ENCODE data around the gene OLR1.
"Not testable (repeated sequence)": the region's sequence is repeated elsewhere in the genome, so short reads cannot be mapped to it uniquely, and the experiment has no call there.

OLR1 gene

DNA sequence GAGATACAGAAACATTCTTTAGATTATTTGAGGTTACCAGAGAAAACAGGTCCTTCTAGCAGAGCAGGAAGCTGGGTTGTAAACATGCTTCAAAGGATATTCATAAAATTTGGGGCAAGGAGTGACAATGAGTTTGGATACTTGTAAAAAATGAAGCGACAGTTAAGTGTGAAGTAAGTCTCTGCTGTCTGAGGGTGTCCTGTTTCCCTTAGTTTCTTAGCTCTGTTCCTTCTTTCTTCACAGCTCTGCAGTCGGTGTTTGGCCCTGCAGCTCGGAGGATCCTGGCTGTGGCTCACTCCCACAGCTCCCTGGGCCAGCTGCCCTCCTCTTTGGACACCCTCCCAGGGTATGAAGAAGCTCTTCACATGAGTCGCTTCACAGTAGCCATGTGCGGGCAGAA, 17.7 kb upstream of the OLR1 start:
- Histone ChIP-seq H4K20me1 (ENCODE audit: insufficient read depth, low read length) (no peaks in the 10 kb centered on the region), H3K4me2 (ENCODE audit: low read length) (no peak overlapping the region), H3K27ac (ENCODE audit: low read length) (no peak overlapping the region), H3K36me3 (replicated peaks; ENCODE audit: low read depth, low read length) (no peaks in the 10 kb centered on the region), H3K9ac (ENCODE audit: low read length) (no peak overlapping the region), H3K9me3 (ENCODE audit: insufficient read depth, low read length) (no peaks in the 10 kb centered on the region), H2AFZ (ENCODE audit: low read depth, low read length) (no peak overlapping the region), H3K79me2 (ENCODE audit: low read length) (no peaks in the 10 kb centered on the region), H3K4me1 (ENCODE audit: low read length) (no peaks in the 10 kb centered on the region), H3K27me3 (ENCODE audit: low read depth, low read length) (peaks cover 51% of the 10 kb centered on the region), H3K4me3 (ENCODE audit: low read length) (no peak overlapping the region)
- TF ChIP-seq EZH2phosphoT487 (IDR thresholded peaks at IDR 0.05; ENCODE audit: low read depth) = no peak
- TF ChIP-seq, protein P1, sequence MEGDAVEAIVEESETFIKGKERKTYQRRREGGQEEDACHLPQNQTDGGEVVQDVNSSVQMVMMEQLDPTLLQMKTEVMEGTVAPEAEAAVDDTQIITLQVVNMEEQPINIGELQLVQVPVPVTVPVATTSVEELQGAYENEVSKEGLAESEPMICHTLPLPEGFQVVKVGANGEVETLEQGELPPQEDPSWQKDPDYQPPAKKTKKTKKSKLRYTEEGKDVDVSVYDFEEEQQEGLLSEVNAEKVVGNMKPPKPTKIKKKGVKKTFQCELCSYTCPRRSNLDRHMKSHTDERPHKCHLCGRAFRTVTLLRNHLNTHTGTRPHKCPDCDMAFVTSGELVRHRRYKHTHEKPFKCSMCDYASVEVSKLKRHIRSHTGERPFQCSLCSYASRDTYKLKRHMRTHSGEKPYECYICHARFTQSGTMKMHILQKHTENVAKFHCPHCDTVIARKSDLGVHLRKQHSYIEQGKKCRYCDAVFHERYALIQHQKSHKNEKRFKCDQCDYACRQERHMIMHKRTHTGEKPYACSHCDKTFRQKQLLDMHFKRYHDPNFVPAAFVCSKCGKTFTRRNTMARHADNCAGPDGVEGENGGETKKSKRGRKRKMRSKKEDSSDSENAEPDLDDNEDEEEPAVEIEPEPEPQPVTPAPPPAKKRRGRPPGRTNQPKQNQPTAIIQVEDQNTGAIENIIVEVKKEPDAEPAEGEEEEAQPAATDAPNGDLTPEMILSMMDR (IDR thresholded peaks at IDR 0.05; ENCODE audit: low read depth, low read length) = no peak

DNA sequence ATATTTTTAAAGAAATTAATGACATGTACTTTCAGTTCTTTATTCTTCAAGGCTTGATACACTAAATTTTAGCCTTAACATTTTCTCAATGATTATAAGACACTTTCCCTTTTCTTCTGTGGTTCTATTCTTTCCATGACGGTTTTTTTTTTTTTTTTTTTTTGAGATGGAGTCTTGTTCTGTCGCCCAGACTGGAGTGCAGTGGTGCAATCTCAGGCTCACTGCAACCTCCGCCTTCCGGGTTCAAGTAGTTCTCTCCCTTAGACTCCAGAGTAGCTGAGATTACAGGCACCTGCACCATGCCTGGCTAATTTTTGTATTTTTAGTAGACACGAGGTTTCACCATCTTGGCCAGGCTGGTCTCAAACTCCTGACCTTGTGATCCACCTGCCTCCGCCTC, 15.0 kb upstream of the OLR1 start:
- peaks cover 61% of the 10 kb centered on the region for H3K27me3 ChIP-seq (ENCODE audit: low read depth, low read length)
- not testable (repeated sequence) for H3K4me3 ChIP-seq (ENCODE audit: low read length); H3K79me2 ChIP-seq (ENCODE audit: low read length); H3K27ac ChIP-seq (ENCODE audit: low read length); H2AFZ ChIP-seq (ENCODE audit: low read depth, low read length); H3K4me1 ChIP-seq (ENCODE audit: low read length); H3K9ac ChIP-seq (ENCODE audit: low read length); H3K4me2 ChIP-seq (ENCODE audit: low read length); H3K9me3 ChIP-seq (ENCODE audit: insufficient read depth, low read length); H4K20me1 ChIP-seq (ENCODE audit: insufficient read depth, low read length); H3K36me3 ChIP-seq (replicated peaks; ENCODE audit: low read depth, low read length)

DNA sequence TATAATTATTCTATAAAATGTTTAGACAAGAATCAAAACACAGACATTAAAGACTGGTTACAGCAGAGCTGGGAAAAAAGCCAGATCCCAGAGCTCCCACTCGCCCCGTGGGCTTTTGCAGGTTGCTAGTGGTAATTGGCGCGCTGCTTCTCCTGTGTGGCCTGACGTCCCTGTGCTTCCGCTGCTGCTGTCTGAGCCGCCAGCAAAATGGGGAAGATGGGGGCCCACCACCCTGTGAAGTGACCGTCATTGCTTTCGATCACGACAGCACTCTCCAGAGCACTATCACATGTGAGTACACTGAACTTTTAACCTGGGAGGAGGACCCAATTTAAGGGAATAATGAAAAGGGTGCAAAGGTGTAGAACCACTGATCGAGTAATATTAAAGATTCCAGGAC, 14.4 kb upstream of the OLR1 start:
- H3K27ac ChIP-seq (ENCODE audit: low read length) = no peak overlapping the region
- TF ChIP-seq EZH2phosphoT487 (IDR thresholded peaks at IDR 0.05; ENCODE audit: low read depth) = no peak
- no peaks in the 10 kb centered on the region for H3K36me3 ChIP-seq (replicated peaks; ENCODE audit: low read depth, low read length)
- peaks cover 54% of the 10 kb centered on the region for H3K27me3 ChIP-seq (ENCODE audit: low read depth, low read length)
- H2AFZ ChIP-seq (ENCODE audit: low read depth, low read length) = no peak overlapping the region
- H3K4me2 ChIP-seq (ENCODE audit: low read length) = no peak overlapping the region
- H3K9me3 ChIP-seq (ENCODE audit: insufficient read depth, low read length) = no peaks in the 10 kb centered on the region
- no peaks in the 10 kb centered on the region for H4K20me1 ChIP-seq (ENCODE audit: insufficient read depth, low read length)
- H3K9ac ChIP-seq (ENCODE audit: low read length) = no peak overlapping the region
- no peak overlapping the region for H3K4me3 ChIP-seq (ENCODE audit: low read length)
- H3K4me1 ChIP-seq (ENCODE audit: low read length) = no peaks in the 10 kb centered on the region
- no peaks in the 10 kb centered on the region for H3K79me2 ChIP-seq (ENCODE audit: low read length)

DNA sequence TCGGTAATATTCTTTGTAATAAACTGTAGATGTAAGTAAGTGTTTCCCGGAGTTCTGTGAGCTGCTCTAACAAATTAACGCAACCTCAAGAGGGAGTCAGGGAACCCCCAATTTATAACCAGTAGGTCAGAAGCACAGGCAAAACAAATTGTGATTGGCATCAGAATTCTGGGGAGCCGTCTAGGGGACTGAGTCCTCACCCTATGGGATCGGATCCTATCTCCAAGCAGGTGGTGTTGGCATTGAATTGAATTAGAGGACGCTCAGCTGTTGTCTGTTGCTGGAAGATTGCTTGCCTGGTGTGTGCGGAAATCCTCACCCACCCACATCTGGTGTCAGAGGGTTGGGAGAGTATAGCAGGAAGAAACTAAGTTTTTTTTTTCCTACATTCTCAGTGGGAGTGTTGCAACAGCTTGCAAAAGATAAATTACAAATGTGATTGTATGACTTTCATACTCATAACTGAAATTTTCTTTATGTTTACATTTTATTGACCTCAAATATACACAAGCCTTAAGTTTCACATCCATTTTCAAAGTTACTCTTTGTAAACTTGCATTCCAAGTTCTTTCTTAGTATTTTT, 12.4 kb upstream of the OLR1 start:
- H3K36me3 ChIP-seq (replicated peaks; ENCODE audit: low read depth, low read length) = no peaks in the 10 kb centered on the region
- no peak overlapping the region for H3K4me2 ChIP-seq (ENCODE audit: low read length)
- no peaks in the 10 kb centered on the region for H3K79me2 ChIP-seq (ENCODE audit: low read length)
- no peak overlapping the region for H3K4me3 ChIP-seq (ENCODE audit: low read length)
- no peaks in the 10 kb centered on the region for H4K20me1 ChIP-seq (ENCODE audit: insufficient read depth, low read length)
- H3K27ac ChIP-seq (ENCODE audit: low read length) = no peak overlapping the region
- peaks cover 53% of the 10 kb centered on the region for H3K27me3 ChIP-seq (ENCODE audit: low read depth, low read length)
- H3K9ac ChIP-seq (ENCODE audit: low read length) = no peak overlapping the region
- no peaks in the 10 kb centered on the region for H3K9me3 ChIP-seq (ENCODE audit: insufficient read depth, low read length)
- no peak overlapping the region for H2AFZ ChIP-seq (ENCODE audit: low read depth, low read length)
- TF ChIP-seq EZH2phosphoT487 (IDR thresholded peaks at IDR 0.05; ENCODE audit: low read depth) = no peak
- TF ChIP-seq, protein P1 (IDR thresholded peaks at IDR 0.05; ENCODE audit: low read depth, low read length) = no peak
- H3K4me1 ChIP-seq (ENCODE audit: low read length) = no peaks in the 10 kb centered on the region

DNA sequence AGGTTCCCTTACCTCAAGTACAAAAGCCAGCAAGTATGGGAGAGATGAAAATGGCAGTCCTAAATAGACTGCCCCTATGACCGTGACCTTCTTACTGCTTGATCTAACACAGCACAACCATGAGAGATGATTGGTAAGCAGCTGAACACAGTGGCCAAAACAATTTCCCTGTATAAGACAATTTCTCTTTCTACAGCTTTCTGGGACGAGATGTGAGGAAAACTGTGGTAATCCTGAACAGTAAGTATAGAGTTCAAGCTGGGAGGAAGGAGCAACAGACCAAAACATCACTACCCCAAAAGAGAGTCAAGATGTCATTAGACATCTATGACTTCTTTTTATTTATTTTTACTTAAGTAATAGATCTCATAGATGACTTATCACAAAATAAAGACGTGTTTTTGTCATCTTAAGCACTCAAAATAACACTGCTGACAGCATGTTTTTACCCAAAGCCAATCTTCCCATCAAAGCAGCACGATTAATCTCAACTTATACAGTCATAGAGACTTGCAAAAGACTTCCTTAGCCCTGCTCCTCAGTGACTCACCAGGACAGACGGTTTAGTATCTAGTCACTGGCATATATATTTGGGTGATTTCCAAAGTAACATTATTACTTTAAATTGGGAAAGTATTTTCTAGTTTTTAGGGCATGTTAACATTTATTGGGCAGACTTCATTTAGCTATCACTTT, 10.6 kb upstream of the OLR1 start:
- H4K20me1 ChIP-seq (ENCODE audit: insufficient read depth, low read length) = no peaks in the 10 kb centered on the region
- H3K9ac ChIP-seq (ENCODE audit: low read length) = no peak overlapping the region
- H3K79me2 ChIP-seq (ENCODE audit: low read length) = no peaks in the 10 kb centered on the region
- H3K27me3 ChIP-seq (ENCODE audit: low read depth, low read length) = peaks cover 61% of the 10 kb centered on the region
- H3K4me1 ChIP-seq (ENCODE audit: low read length) = no peaks in the 10 kb centered on the region
- no peaks in the 10 kb centered on the region for H3K36me3 ChIP-seq (replicated peaks; ENCODE audit: low read depth, low read length)
- H2AFZ ChIP-seq (ENCODE audit: low read depth, low read length) = no peak overlapping the region
- no peak overlapping the region for H3K4me3 ChIP-seq (ENCODE audit: low read length)
- no peak overlapping the region for H3K4me2 ChIP-seq (ENCODE audit: low read length)
- H3K27ac ChIP-seq (ENCODE audit: low read length) = no peak overlapping the region
- no peaks in the 10 kb centered on the region for H3K9me3 ChIP-seq (ENCODE audit: insufficient read depth, low read length)
- TF ChIP-seq, protein P1 (IDR thresholded peaks at IDR 0.05; ENCODE audit: low read depth, low read length) = no peak
- TF ChIP-seq EZH2phosphoT487 (IDR thresholded peaks at IDR 0.05; ENCODE audit: low read depth) = no peak
